Psoas muscle (tissue), 8 donors: ENCODE measurements around the gene TM9SF1. TPM values are rescaled to one million over a fixed set of nuclear protein-coding genes. Genes with fewer than 3 reads are reported as not detected.
A peak's percentile ranks its signal among the peaks of the same experiment; 100 is the strongest.

Experiments
- ATAC-seq, 4 donors: fragments of 200-7000 bp; cut with Tn5 transposase; one replicate each; pipeline ENCODE4 v1.9.1; 2020; ENCODE audit warnings: moderate library complexity in 3 of 4, mild to moderate bottlenecking in 2 of 4
- DNase-seq, 2 donors: peaks; one replicate each; pipeline ENCODE4 v3.0.0-alpha.2; 2020
- H3K27ac ChIP-seq: fragments of 200-600 bp; one replicate; pipeline ENCODE4 v1.8.0; 2022
- H3K27me3 ChIP-seq, 3 donors: fragments of 200-600 bp in 1 of 3; one replicate each; pipeline versions ENCODE4 v1.6.1 to v1.8.0; 2013 to 2022; ENCODE audit warnings: low read length in 2 of 3, mild to moderate bottlenecking in 2 of 3, moderate library complexity in 1 of 3; ENCODE audit not compliant: insufficient read depth in 3 of 3
- H3K36me3 ChIP-seq, 2 donors: fragments of 200-600 bp in 1 of 2; one replicate each; pipeline versions ENCODE4 v1.6.1 to v1.8.0; 2013 to 2022; ENCODE audit warnings: low read depth in 1 of 2, mild to moderate bottlenecking in 1 of 2, moderate library complexity in 1 of 2; ENCODE audit not compliant: insufficient read depth in 1 of 2
- H3K4me1 ChIP-seq: fragments of 200-600 bp; one replicate; pipeline ENCODE4 v1.8.0; 2022
- H3K4me3 ChIP-seq: fragments of 200-600 bp; one replicate; pipeline ENCODE4 v1.8.0; 2022; ENCODE audit warnings: mild to moderate bottlenecking
- H3K9me3 ChIP-seq: fragments of 200-600 bp; one replicate; pipeline ENCODE4 v1.8.0; 2022
- CTCF ChIP-seq: fragments of 200-600 bp; IDR thresholded peaks from one replicate; pipeline ENCODE4 v1.8.0; 2022; ENCODE audit warnings: antibody characterized with exemption
- WGBS, 3 donors: extraction: QIAGEN DNeasy Blood & Tissue Kit; methylation state at CpG; one replicate each; pipeline versions ENCODE4 v1.1.6 to v1.1.7; 2013; 5-methylcytosine and 5-hydroxymethylcytosine counted together
- intact Hi-C, 2 donors: fragments of 100-400 bp; cut with DNase I; formaldehyde crosslinking; loops; one replicate each; pipeline versions ENCODE4 v1.11.0 to v1.14.2; 2022
- polyA plus RNA-seq, 3 donors: library from polyadenylated mRNA; stranded (reverse); fragments of 200-250 nt; gene quantifications; one replicate each; pipeline ENCODE4 v1.2.3, GENCODE V29; 2013
- total RNA-seq, 4 donors: library from RNA; stranded (reverse); fragmentation: NEBNext Ultra II Directional in 2 of 4; extraction: Animal tissue kit (Norgen Biotek cat#: 25700) in 2 of 4; gene quantifications; one replicate each; pipeline versions ENCODE4 v1.2.1 to v1.2.4, GENCODE V29; 2021 to 2023
- donor health status: healthy with polysubstance abuse.
- donor health status: DM: no; HTN: no; CAD: no; lungs with moderate emphysema.
- donor health status: Bipolar disorder and iron deficiency.
- donor health status: healthy.
- donor health status: DM: yes; HTN: yes; CAD: no.
- donor health status: DM: no; HTN: no; CAD: no.
- donor health status: DM: no; HTN: no; CAD: no.
- donor health status: DM: yes; HTN: yes; CAD: no.

Gene TM9SF1
- total and polyA plus RNA-seq, 7 donors: 21.0 to 43.4 (median 22.0) TPM

GRCh38 chr14:24240110-24240918 lies 45.1 kb upstream of the TM9SF1 start:
- Histone ChIP-seq H3K27ac (peak overlapping the region; percentile 92), H3K27me3 (no peaks in the 10 kb centered on the region)

GRCh38 chr14:24238527-24239037 lies 43.3 kb upstream of the TM9SF1 start:
- intact Hi-C loops: no loop called here
- TF ChIP-seq CTCF: no peak
- H3K9me3 ChIP-seq: no peaks in the 10 kb centered on the region
- H3K4me3 ChIP-seq: no peak overlapping the region
- ATAC-seq: no peak
- no peak overlapping the region for H3K27ac ChIP-seq
- H3K27me3 ChIP-seq: no peaks in the 10 kb centered on the region
- WGBS, 3 donors: 86 to 92% (median 87%) methylated on average over 5 of the region's 5 CpGs
- H3K4me1 ChIP-seq: peaks cover 73% of the 10 kb centered on the region
- DNase-seq: no peak
- peaks cover 27 to 79% of the 10 kb centered on the region in 2 donors for H3K36me3 ChIP-seq

More at GRCh38 chr14:24240110-24240918, 45.1 kb upstream of the TM9SF1 start:
- Histone ChIP-seq H3K4me1 (peaks cover 57% of the 10 kb centered on the region), H3K9me3 (no peaks in the 10 kb centered on the region), H3K36me3 (peaks cover 27 to 63% of the 10 kb centered on the region in 2 donors), H3K4me3 (no peak overlapping the region)
- DNase-seq: no peak
- TF ChIP-seq CTCF: no peak
- 86 to 91% (median 86%) methylated on average over 9 of the region's 9 CpGs for WGBS, 3 donors
- ATAC-seq: no peak
- intact Hi-C loops: loop anchor here (5.0 to 10.0 kb wide), 2 partner anchors 194 to 197 kb away; no protein-coding TSS in a partner anchor

- WGBS, 3 donors: 78 to 85% (median 79%) methylated on average over 5 of the region's 5 CpGs
- Histone ChIP-seq H3K4me1 (peaks cover 76% of the 10 kb centered on the region), H3K27me3 (no peaks in the 10 kb centered on the region), H3K36me3 (peaks cover 27 to 79% of the 10 kb centered on the region in 2 donors), H3K9me3 (no peaks in the 10 kb centered on the region), H3K27ac (peak overlapping the region; percentile 19), H3K4me3 (no peak overlapping the region)
- DNase-seq: no peak
- TF ChIP-seq CTCF: no peak
- no peak for ATAC-seq
- intact Hi-C loops: no loop called here
These were observed 42.9 kb upstream of the TM9SF1 start for GRCh38 chr14:24238123-24238522.

- intact Hi-C loops: no loop called here
- Histone ChIP-seq H3K36me3 (peaks cover 27 to 79% of the 10 kb centered on the region in 2 donors), H3K9me3 (no peaks in the 10 kb centered on the region), H3K4me3 (no peak overlapping the region), H3K4me1 (peaks cover 76% of the 10 kb centered on the region), H3K27ac (peak overlapping the region; percentile 19), H3K27me3 (no peaks in the 10 kb centered on the region)
- ATAC-seq (peak in 3 of 4 donors; percentile 1 to 34 (median 10)), DNase-seq (no peak)
- WGBS, 3 donors: 50 to 67% (median 64%) methylated on average over 2 of the region's 2 CpGs
- TF ChIP-seq CTCF: no peak
These were observed 42.3 kb upstream of the TM9SF1 start for GRCh38 chr14:24237463-24237955.
